ENCODE data around the gene DHX34. TPM values are rescaled to one million over a fixed set of nuclear protein-coding genes. Genes with fewer than 3 reads are reported as not detected.

The DHX34 gene
- total RNA-seq, 1 donor = 12.7 TPM

GRCh38 chr19:47350630-47351029 lies 1.5 kb downstream of the DHX34 start:
- H2AFZ ChIP-seq (ENCODE audit: low read length) = no peak overlapping the region
- H3K4me1 ChIP-seq (ENCODE audit: insufficient read depth, low read length) = peaks cover 9% of the 10 kb centered on the region
- H3K27me3 ChIP-seq (ENCODE audit: insufficient read depth, low read length) = no peaks in the 10 kb centered on the region
- H3K27ac ChIP-seq (ENCODE audit: low read depth, low read length) = no peak overlapping the region
- no peak overlapping the region for H3K4me3 ChIP-seq (ENCODE audit: insufficient read depth, low read length)
- peak; percentile 25 for DNase-seq (ENCODE audit: insufficient read length, low spot score, missing footprints)
- H3K36me3 ChIP-seq (ENCODE audit: insufficient read depth, low read length) = peaks cover 26% of the 10 kb centered on the region
- TF ChIP-seq CTCF (IDR thresholded peaks at IDR 0.05; ENCODE audit: extremely low read depth, low read depth, low read length) = no peak
- peaks cover 38% of the 10 kb centered on the region for H3K79me2 ChIP-seq (ENCODE audit: insufficient read depth, low read length)
- H4K20me1 ChIP-seq (ENCODE audit: insufficient read depth, low read length) = peaks cover 3% of the 10 kb centered on the region
- H3K4me2 ChIP-seq (ENCODE audit: insufficient read depth, low read length) = no peak overlapping the region
- H3K9me3 ChIP-seq (ENCODE audit: low read depth, low read length) = no peaks in the 10 kb centered on the region

GRCh38 chr19:47351548-47351947 lies 2.4 kb downstream of the DHX34 start:
- peaks cover 3% of the 10 kb centered on the region for H4K20me1 ChIP-seq (ENCODE audit: insufficient read depth, low read length)
- no peak overlapping the region for H3K27ac ChIP-seq (ENCODE audit: low read depth, low read length)
- H2AFZ ChIP-seq (ENCODE audit: low read length) = no peak overlapping the region
- TF ChIP-seq CTCF (IDR thresholded peaks at IDR 0.05; ENCODE audit: extremely low read depth, low read depth, low read length) = no peak
- H3K4me1 ChIP-seq (ENCODE audit: insufficient read depth, low read length) = peaks cover 9% of the 10 kb centered on the region
- peak; percentile 90 for DNase-seq (ENCODE audit: insufficient read length, low spot score, missing footprints)
- H3K79me2 ChIP-seq (ENCODE audit: insufficient read depth, low read length) = peaks cover 40% of the 10 kb centered on the region
- no peak overlapping the region for H3K4me3 ChIP-seq (ENCODE audit: insufficient read depth, low read length)
- peaks cover 32% of the 10 kb centered on the region for H3K36me3 ChIP-seq (ENCODE audit: insufficient read depth, low read length)
- H3K9me3 ChIP-seq (ENCODE audit: low read depth, low read length) = no peaks in the 10 kb centered on the region
- H3K4me2 ChIP-seq (ENCODE audit: insufficient read depth, low read length) = no peak overlapping the region
- no peaks in the 10 kb centered on the region for H3K27me3 ChIP-seq (ENCODE audit: insufficient read depth, low read length)

- Histone ChIP-seq H3K9me3 (ENCODE audit: low read depth, low read length) (no peaks in the 10 kb centered on the region), H3K4me3 (ENCODE audit: insufficient read depth, low read length) (no peak overlapping the region), H3K27me3 (ENCODE audit: insufficient read depth, low read length) (no peaks in the 10 kb centered on the region), H2AFZ (ENCODE audit: low read length) (no peak overlapping the region), H3K27ac (ENCODE audit: low read depth, low read length) (no peak overlapping the region), H3K79me2 (ENCODE audit: insufficient read depth, low read length) (peaks cover 40% of the 10 kb centered on the region), H3K36me3 (ENCODE audit: insufficient read depth, low read length) (peaks cover 38% of the 10 kb centered on the region), H3K4me1 (ENCODE audit: insufficient read depth, low read length) (peaks cover 9% of the 10 kb centered on the region), H4K20me1 (ENCODE audit: insufficient read depth, low read length) (peaks cover 3% of the 10 kb centered on the region), H3K4me2 (ENCODE audit: insufficient read depth, low read length) (no peak overlapping the region)
- peak; percentile 37 for DNase-seq (ENCODE audit: insufficient read length, low spot score, missing footprints)
- TF ChIP-seq CTCF (IDR thresholded peaks at IDR 0.05; ENCODE audit: extremely low read depth, low read depth, low read length) = no peak
Measured at GRCh38 chr19:47352095-47352494, 3.0 kb downstream of the DHX34 start.

- H3K36me3 ChIP-seq (ENCODE audit: insufficient read depth, low read length) = peaks cover 50% of the 10 kb centered on the region
- H3K9me3 ChIP-seq (ENCODE audit: low read depth, low read length) = no peaks in the 10 kb centered on the region
- no peak for DNase-seq (ENCODE audit: insufficient read length, low spot score, missing footprints)
- peaks cover 9% of the 10 kb centered on the region for H3K4me1 ChIP-seq (ENCODE audit: insufficient read depth, low read length)
- no peak overlapping the region for H3K27ac ChIP-seq (ENCODE audit: low read depth, low read length)
- no peak overlapping the region for H3K4me2 ChIP-seq (ENCODE audit: insufficient read depth, low read length)
- peaks cover 40% of the 10 kb centered on the region for H3K79me2 ChIP-seq (ENCODE audit: insufficient read depth, low read length)
- no peaks in the 10 kb centered on the region for H3K27me3 ChIP-seq (ENCODE audit: insufficient read depth, low read length)
- no peak overlapping the region for H3K4me3 ChIP-seq (ENCODE audit: insufficient read depth, low read length)
- H2AFZ ChIP-seq (ENCODE audit: low read length) = no peak overlapping the region
- H4K20me1 ChIP-seq (ENCODE audit: insufficient read depth, low read length) = peaks cover 3% of the 10 kb centered on the region
- TF ChIP-seq CTCF (IDR thresholded peaks at IDR 0.05; ENCODE audit: extremely low read depth, low read depth, low read length) = no peak
Measured at GRCh38 chr19:47353307-47353712, 4.2 kb downstream of the DHX34 start.
